Parathyroid adenoma (tissue), 2 donors: ENCODE measurements around the gene COQ8B.
"Not testable (repeated sequence)": the region's sequence is repeated elsewhere in the genome, so short reads cannot be mapped to it uniquely, and the experiment has no call there.

ENCODE experiments used
- H2AFZ ChIP-seq: fragments of 300-600 bp; sonication (generic); one replicate; pipeline ENCODE4 v1.7.0; 2017; ENCODE audit warnings: antibody characterized with exemption, mild to moderate bottlenecking
- H3K27ac ChIP-seq: fragments of 300-600 bp; sonication (generic); one replicate; pipeline ENCODE4 v1.7.0; 2017
- H3K27me3 ChIP-seq: fragments of 300-600 bp; sonication (generic); one replicate; pipeline ENCODE4 v1.7.0; 2017; ENCODE audit warnings: low read length; ENCODE audit not compliant: control insufficient read depth, insufficient read depth
- H3K36me3 ChIP-seq: fragments of 300-600 bp; sonication (generic); one replicate; pipeline ENCODE4 v1.7.0; 2017; ENCODE audit warnings: low read length; ENCODE audit not compliant: control insufficient read depth, insufficient read depth
- H3K4me1 ChIP-seq: fragments of 300-600 bp; sonication (generic); one replicate; pipeline ENCODE4 v1.7.0; 2017; ENCODE audit warnings: control low read depth
- H3K4me2 ChIP-seq: fragments of 300-600 bp; sonication (generic); one replicate; pipeline ENCODE4 v1.7.0; 2017; ENCODE audit warnings: low read length
- H3K4me3 ChIP-seq: fragments of 300-600 bp; sonication (generic); one replicate; pipeline ENCODE4 v1.7.0; 2017; ENCODE audit warnings: low read depth, low read length
- H3K79me2 ChIP-seq: fragments of 300-600 bp; sonication (generic); one replicate; pipeline ENCODE4 v1.7.0; 2017; ENCODE audit warnings: control low read depth
- H3K9ac ChIP-seq: fragments of 300-600 bp; sonication (generic); one replicate; pipeline ENCODE4 v1.7.0; 2017; ENCODE audit warnings: mild to moderate bottlenecking
- H3K9me3 ChIP-seq: fragments of 300-600 bp; sonication (generic); one replicate; pipeline ENCODE4 v1.7.0; 2017; ENCODE audit warnings: low read length; ENCODE audit not compliant: control insufficient read depth
- CTCF ChIP-seq: fragments of 300-600 bp; sonication (generic); IDR thresholded peaks from one replicate; pipeline ENCODE4 v1.7.0; 2017; ENCODE audit warnings: antibody characterized with exemption, mild to moderate bottlenecking
- donor health status: primary hyperparathyroidism.

The COQ8B gene

DNA sequence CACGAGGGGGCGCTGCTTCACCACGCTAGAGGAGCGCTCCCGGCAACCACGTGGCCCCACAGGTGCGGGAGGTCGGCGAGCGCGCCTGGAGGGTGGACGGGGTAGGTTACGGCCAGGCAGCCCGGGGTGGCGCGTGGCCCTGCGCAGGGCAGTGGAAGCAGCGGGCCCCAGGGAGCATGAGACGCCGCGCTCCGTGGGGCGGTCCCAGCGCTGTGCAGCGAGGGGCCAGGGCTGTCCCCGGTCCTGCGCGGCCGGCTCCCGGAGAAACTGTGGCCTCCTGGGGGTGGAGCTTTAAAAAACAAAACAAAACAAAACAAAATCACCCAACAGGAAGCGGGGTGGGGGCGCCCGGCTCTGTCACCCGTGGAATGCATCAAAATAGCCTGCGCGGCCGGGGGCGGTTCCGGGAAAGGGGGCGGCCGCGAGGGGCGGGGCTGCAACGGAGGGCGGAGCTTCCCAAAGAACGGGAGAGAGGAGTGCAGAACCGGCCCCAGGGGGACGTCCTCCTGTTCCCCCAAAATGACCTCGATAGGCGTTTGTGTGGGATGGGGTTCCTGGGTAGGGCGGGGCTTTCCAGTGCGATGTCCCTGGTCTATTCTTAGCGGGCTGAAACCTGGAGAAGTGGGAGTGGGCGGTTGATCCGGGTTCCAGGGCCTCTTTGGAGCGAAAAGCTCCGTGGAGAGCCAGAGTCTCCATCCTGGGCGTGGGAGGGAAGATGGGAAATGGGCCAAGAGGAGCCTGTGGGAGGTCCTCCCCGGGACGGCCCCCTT is 53.6 kb downstream of the COQ8B start:
- Histone ChIP-seq H3K79me2 (no peaks in the 10 kb centered on the region), H3K9ac (no peak overlapping the region), H3K4me1 (peaks cover 5% of the 10 kb centered on the region), H2AFZ (peak overlapping the region; percentile 60), H3K4me3 (peak overlapping the region; percentile 79), H3K36me3 (no peaks in the 10 kb centered on the region), H3K4me2 (peak overlapping the region; percentile 93), H3K27ac (peak overlapping the region; percentile 48), H3K27me3 (no peaks in the 10 kb centered on the region), H3K9me3 (no peaks in the 10 kb centered on the region)
- peak; percentile 99 for TF ChIP-seq CTCF

GRCh38 chr19:40661616-40662015 is 55.1 kb downstream of the COQ8B start:
- Histone ChIP-seq H3K27ac (no peak overlapping the region), H3K9me3 (no peaks in the 10 kb centered on the region), H3K36me3 (no peaks in the 10 kb centered on the region), H3K79me2 (no peaks in the 10 kb centered on the region), H3K4me3 (no peak overlapping the region), H3K9ac (no peak overlapping the region), H2AFZ (no peak overlapping the region), H3K4me2 (no peak overlapping the region), H3K4me1 (peaks cover 5% of the 10 kb centered on the region), H3K27me3 (no peaks in the 10 kb centered on the region)
- no peak for TF ChIP-seq CTCF

GRCh38 chr19:40659566-40659965 is 57.1 kb downstream of the COQ8B start:
- H2AFZ ChIP-seq, result no peak overlapping the region
- no peak overlapping the region for H3K9ac ChIP-seq
- H3K4me3 ChIP-seq, result no peak overlapping the region
- H3K79me2 ChIP-seq, result no peaks in the 10 kb centered on the region
- no peaks in the 10 kb centered on the region for H3K9me3 ChIP-seq
- TF ChIP-seq CTCF, result no peak
- no peaks in the 10 kb centered on the region for H3K36me3 ChIP-seq
- H3K27ac ChIP-seq, result no peak overlapping the region
- no peaks in the 10 kb centered on the region for H3K27me3 ChIP-seq
- H3K4me2 ChIP-seq, result no peak overlapping the region
- H3K4me1 ChIP-seq, result no peaks in the 10 kb centered on the region

- Histone ChIP-seq H3K9ac (no peak overlapping the region), H3K4me2 (no peak overlapping the region), H3K79me2 (no peaks in the 10 kb centered on the region), H2AFZ (no peak overlapping the region), H3K27me3 (no peaks in the 10 kb centered on the region), H3K9me3 (no peaks in the 10 kb centered on the region), H3K27ac (no peak overlapping the region), H3K4me3 (no peak overlapping the region), H3K36me3 (no peaks in the 10 kb centered on the region), H3K4me1 (no peaks in the 10 kb centered on the region)
- TF ChIP-seq CTCF, result no peak
Measured at GRCh38 chr19:40659116-40659515, 57.6 kb downstream of the COQ8B start.

- Histone ChIP-seq H3K79me2 (no peaks in the 10 kb centered on the region), H3K4me2 (no peak overlapping the region), H3K9me3 (no peaks in the 10 kb centered on the region), H3K36me3 (no peaks in the 10 kb centered on the region), H3K27me3 (no peaks in the 10 kb centered on the region), H3K4me3 (no peak overlapping the region), H3K27ac (no peak overlapping the region), H3K9ac (no peak overlapping the region), H2AFZ (no peak overlapping the region), H3K4me1 (no peaks in the 10 kb centered on the region)
- no peak for TF ChIP-seq CTCF
Measured at GRCh38 chr19:40658031-40658430, 58.7 kb downstream of the COQ8B start.

DNA sequence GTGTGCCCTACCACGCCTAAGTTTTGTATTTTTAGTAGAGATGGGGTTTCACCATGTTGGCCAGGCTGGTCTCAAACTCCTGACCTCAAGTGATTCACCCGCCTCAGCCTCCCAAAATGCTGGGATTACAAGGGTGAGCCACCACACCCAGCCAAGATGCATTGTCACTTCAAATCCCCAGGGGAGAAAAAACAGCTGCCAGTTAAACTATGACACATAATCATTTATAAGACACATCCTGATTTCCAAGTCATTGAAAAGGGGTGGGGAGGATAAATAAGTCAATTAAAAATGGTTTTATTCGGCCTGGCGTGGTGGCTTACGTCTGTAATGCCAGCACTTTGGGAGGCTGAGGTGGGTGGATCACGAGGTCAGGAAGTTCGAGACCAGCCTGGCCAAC is 61.0 kb downstream of the COQ8B start:
- H3K79me2 ChIP-seq, result not testable (repeated sequence)

GRCh38 chr19:40652303-40652702 is 64.4 kb downstream of the COQ8B start:
- H3K4me1 ChIP-seq, H3K27ac ChIP-seq, H2AFZ ChIP-seq, H3K9ac ChIP-seq, H3K4me2 ChIP-seq, H3K36me3 ChIP-seq, H3K27me3 ChIP-seq, H3K79me2 ChIP-seq, H3K9me3 ChIP-seq, H3K4me3 ChIP-seq: not testable (repeated sequence)

More for the DNA sequence above, 61.0 kb downstream of the COQ8B start:
- H3K4me3 ChIP-seq, H3K36me3 ChIP-seq, H3K27me3 ChIP-seq, H3K9ac ChIP-seq, H3K27ac ChIP-seq, H3K9me3 ChIP-seq, H2AFZ ChIP-seq, H3K4me2 ChIP-seq, H3K4me1 ChIP-seq: not testable (repeated sequence)
